Right ventricle myocardium inferior (tissue), 1 donor: ENCODE measurements around the gene ABLIM2. TPM values are rescaled to one million over a fixed set of nuclear protein-coding genes. Genes with fewer than 3 reads are reported as not detected.

ENCODE experiments used
- ATAC-seq: fragments of 200-7000 bp; cut with Tn5 transposase; one replicate; pipeline ENCODE4 v1.9.1; 2020; ENCODE audit warnings: mild to moderate bottlenecking, moderate library complexity
- DNase-seq: peaks from one replicate; pipeline ENCODE4 v3.0.0; 2021; ENCODE audit errors: missing footprints
- intact Hi-C: fragments of 100-400 bp; cut with DNase I; formaldehyde crosslinking; loops from one replicate; pipeline ENCODE4 v1.11.0; 2022
- total RNA-seq: library from RNA; stranded (reverse); fragmentation: NEBNext Ultra II Directional; extraction: Animal tissue kit (Norgen Biotek cat#: 25700); gene quantifications from one replicate; pipeline ENCODE4 v1.2.1, GENCODE V29; 2021
- donor health status: DM: no; HTN: yes; CAD: no; lungs with severe emphysema.

The ABLIM2 gene
- total RNA-seq, 1 donor from 2014 or later = 24.9 TPM

GRCh38 chr4:8048856-8049676 is 109.5 kb downstream of the ABLIM2 start:
- intact Hi-C loops = no loop called here
- peak; percentile 46 for DNase-seq
- ATAC-seq = no peak

- DNase-seq (peak; percentile 42), ATAC-seq (no peak)
- intact Hi-C loops = no loop called here
Measured at GRCh38 chr4:8047837-8048678, 110.6 kb downstream of the ABLIM2 start.

GRCh38 chr4:8046925-8047541 is 111.6 kb downstream of the ABLIM2 start:
- ATAC-seq = no peak
- intact Hi-C loops = no loop called here
- DNase-seq = peak; percentile 53

GRCh38 chr4:8045909-8046308 is 112.7 kb downstream of the ABLIM2 start:
- DNase-seq = peak; percentile 11
- no peak for ATAC-seq
- intact Hi-C loops = no loop called here

- intact Hi-C loops = no loop called here
- DNase-seq (peak; percentile 40), ATAC-seq (no peak)
Measured at GRCh38 chr4:8044699-8045098, 113.9 kb downstream of the ABLIM2 start.

GRCh38 chr4:8044244-8044643 is 114.4 kb downstream of the ABLIM2 start:
- intact Hi-C loops = no loop called here
- no peak for DNase-seq
- no peak for ATAC-seq

- intact Hi-C loops = no loop called here
- ATAC-seq (no peak), DNase-seq (peak; percentile 45)
Measured at GRCh38 chr4:8043596-8043995, 115.0 kb downstream of the ABLIM2 start.

- intact Hi-C loops = no loop called here
- DNase-seq (peak; percentile 46), ATAC-seq (no peak)
Measured at GRCh38 chr4:8041868-8042267, 116.7 kb downstream of the ABLIM2 start.

GRCh38 chr4:8041172-8041571 is 117.4 kb downstream of the ABLIM2 start:
- intact Hi-C loops = no loop called here
- ATAC-seq (no peak), DNase-seq (peak; percentile 34)

- DNase-seq = peak; percentile 39
- no peak for ATAC-seq
- intact Hi-C loops = no loop called here
Measured at GRCh38 chr4:8040607-8041006, 118.0 kb downstream of the ABLIM2 start.

GRCh38 chr4:8039853-8040252 is 118.8 kb downstream of the ABLIM2 start:
- intact Hi-C loops = no loop called here
- no peak for ATAC-seq

GRCh38 chr4:8039290-8039689 is 119.3 kb downstream of the ABLIM2 start:
- intact Hi-C loops = no loop called here
- ATAC-seq = no peak
- DNase-seq = peak; percentile 17

More at GRCh38 chr4:8039853-8040252, 118.8 kb downstream of the ABLIM2 start:
- peak; percentile 52 for DNase-seq

- intact Hi-C loops = no loop called here
- ATAC-seq (no peak), DNase-seq (peak; percentile 13)
Measured at GRCh38 chr4:8038719-8039251, 119.8 kb downstream of the ABLIM2 start.

- intact Hi-C loops = no loop called here
- DNase-seq (peak; percentile 31), ATAC-seq (no peak)
Measured at GRCh38 chr4:8038083-8038482, 120.5 kb downstream of the ABLIM2 start.

GRCh38 chr4:8037150-8037769 is 121.4 kb downstream of the ABLIM2 start:
- intact Hi-C loops = no loop called here
- ATAC-seq (no peak), DNase-seq (peak; percentile 33)

GRCh38 chr4:8035371-8035780 is 123.2 kb downstream of the ABLIM2 start:
- ATAC-seq = no peak
- peak; percentile 22 for DNase-seq
- intact Hi-C loops = no loop called here

- DNase-seq (peak; percentile 21), ATAC-seq (no peak)
- intact Hi-C loops = no loop called here
Measured at GRCh38 chr4:8033829-8034528, 124.6 kb downstream of the ABLIM2 start.

GRCh38 chr4:8033067-8033755 is 125.4 kb downstream of the ABLIM2 start:
- intact Hi-C loops = no loop called here
- ATAC-seq (no peak), DNase-seq (peak; percentile 58)
